Endometrial microvascular endothelial cells (primary cell): ENCODE results near the gene CAMP. TPM values are rescaled to one million over a fixed set of nuclear protein-coding genes. Genes with fewer than 3 reads are reported as not detected.

Experiments
- in situ Hi-C: cut with HindIII; loops from 2 replicates; pipeline ENCODE4 v1.10.0; 2017; ENCODE audit warnings: low sequenced_read_pairs, low pct_unique_long_range_greater_than_20kb; ENCODE audit errors: inconsistent ontology term
- total RNA-seq: library from RNA; depleted of rRNA; stranded (reverse); fragments of >200 nt; gene quantifications from one replicate; pipeline ENCODE4 v1.2.3, GENCODE V29; 2015; ENCODE audit errors: inconsistent ontology term

The CAMP gene, protein sequence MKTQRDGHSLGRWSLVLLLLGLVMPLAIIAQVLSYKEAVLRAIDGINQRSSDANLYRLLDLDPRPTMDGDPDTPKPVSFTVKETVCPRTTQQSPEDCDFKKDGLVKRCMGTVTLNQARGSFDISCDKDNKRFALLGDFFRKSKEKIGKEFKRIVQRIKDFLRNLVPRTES
- total RNA-seq: not detected

DNA sequence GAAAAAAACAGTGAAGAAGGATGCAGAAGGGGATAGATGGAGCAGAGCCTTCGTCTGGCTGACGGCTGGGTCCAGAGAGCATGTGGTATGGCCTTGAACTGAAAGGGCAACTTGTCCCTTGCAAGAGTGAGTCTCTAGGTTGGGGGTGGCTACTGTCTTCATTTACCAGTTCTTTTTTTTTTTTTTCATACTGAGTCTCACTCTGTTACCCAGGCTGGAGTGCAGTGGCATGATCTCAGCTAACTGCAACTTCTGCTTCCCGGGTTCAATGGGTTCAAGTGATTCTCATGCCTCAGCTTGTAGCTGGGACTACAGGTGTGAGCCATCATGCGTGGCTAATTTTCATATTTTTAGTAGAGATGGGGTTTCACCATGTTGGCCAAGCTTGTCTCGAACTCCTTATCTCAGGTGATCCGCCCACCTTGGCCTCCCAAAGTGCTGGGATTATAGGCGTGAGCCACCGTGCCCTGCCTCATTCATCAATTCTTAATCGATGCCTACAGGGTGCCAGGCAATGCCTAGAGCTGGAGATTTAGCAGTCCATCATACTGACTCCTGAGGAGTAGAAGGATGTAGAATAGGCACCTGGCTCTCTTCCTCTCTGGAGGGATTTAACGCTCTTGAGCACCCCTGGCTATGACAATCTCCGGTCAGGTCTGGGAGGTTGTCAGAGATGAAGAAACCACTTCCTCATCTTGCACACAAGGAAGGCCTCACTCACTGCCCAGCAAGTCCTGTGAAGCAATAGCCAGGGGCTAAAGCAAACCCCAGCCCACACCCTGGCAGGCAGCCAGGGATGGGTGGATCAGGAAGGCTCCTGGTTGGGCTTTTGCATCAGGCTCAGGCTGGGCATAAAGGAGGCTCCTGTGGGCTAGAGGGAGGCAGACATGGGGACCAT is at the start of gene CAMP:
Gene CAMP (plus strand): TSS at position 880 of the 898 bp plus-strand sequence. CDS start 17 bp downstream, at position 897.
- in situ Hi-C loops: no loop called here

DNA sequence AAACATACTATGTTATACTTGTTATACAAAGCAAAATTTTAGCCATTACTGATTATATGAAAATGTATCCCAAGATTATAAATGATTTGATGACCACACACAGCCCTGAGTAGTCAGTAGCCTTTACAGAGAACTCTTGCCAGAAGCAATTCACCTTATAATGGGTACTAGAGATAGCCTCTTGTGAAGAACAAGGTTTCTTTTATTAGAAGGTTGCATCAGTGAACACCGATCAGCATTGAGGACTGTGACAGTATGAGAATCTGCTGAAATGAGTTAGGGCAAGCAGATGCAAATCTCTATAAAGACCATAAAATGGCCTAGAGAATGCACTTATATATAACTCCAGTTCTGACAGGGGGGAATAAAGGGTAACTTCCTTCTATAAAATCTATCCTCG is 45.2 kb upstream of the CAMP start:
- in situ Hi-C loops: no loop called here

DNA sequence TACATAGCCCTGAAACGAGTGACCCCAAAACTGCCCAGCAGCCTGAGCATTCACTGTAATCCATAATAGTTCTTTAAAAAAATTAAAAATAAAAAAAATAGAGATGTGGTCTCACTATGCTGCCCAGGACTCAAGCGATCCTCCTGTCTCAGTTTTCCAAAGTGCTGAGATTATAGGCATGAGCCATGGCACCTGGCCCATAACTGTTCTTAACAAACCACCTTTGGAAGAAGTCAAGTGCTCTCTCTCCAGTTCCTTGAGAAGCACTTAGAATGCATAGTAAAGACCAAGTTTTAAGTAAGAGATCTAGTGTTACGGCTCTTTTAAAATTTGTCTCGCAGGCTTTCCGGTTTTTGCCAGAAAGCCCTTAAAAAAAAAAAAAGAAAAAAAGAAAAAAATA is 43.3 kb upstream of the CAMP start:
- in situ Hi-C loops: no loop called here

DNA sequence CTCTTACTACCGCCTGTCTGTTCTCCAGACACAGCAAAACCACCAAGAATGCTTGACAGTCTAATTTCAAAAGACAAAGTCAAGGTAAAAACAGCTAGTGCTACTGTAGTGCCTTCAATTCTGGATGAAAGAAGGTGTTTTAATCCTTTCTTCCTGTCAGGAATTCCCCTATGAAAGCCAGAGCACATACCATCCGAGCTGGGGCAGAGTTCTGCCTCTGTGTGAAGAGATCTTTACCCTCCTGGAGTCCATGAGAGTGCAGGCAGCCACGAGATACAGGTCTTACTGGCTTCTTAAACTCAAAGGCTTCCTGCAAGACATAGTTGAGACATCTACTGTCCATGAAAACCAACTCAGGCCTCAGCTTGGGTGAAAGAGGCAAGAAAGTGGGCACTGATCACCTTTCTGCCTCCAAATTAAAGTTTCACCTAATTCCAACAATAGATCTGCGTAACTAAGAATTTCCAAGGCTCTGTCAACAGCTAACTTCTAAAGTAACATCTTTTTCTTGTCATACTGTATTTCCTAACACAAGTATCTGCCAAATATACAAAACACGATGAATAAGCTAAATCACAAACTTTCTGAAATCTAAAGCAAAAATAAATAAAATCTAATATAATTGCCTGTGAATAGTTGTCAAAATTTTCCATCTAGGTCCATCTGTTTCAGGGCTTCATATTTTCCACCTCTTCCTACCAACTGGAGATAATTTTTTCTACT is 42.6 kb upstream of the CAMP start:
- in situ Hi-C loops: no loop called here

DNA sequence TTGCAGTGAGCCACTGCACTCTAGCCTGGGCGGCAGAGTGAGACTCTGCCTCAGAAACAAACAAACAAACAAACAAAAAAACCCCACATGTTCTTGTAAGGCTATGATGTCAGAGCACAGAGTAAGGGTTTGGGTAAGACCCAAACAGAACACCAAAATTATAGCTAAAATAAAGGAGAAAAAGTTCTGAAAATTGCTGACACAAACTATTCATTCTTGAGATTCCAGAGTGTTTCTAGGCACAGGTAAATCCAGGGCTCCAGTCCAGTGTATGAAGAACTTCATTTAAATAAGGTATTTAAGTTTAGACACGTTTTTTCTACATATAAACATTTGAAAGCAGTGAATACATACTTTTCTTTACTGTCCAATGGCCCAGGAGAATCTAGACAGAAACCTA is 39.0 kb upstream of the CAMP start:
- in situ Hi-C loops: no loop called here

DNA sequence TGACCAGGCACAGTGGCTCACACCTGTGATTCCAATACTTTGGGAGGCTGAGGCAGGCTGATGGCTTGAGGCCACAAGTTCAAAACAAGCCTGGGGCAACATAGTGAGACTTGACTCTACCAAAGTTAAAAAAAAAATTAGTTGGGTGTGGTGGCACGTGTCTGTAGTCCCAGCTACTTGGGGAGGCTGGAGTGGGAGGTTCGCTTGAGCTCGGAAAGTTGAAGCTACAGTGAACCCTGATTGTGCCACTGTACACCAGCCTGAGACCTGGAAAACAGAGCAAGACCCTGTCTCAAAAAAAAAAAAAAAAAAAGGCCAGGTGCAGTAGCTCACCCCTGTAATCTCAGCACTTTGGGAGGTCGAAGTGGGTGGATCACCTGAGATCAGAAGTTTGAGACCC is 38.2 kb upstream of the CAMP start:
- in situ Hi-C loops: no loop called here

DNA sequence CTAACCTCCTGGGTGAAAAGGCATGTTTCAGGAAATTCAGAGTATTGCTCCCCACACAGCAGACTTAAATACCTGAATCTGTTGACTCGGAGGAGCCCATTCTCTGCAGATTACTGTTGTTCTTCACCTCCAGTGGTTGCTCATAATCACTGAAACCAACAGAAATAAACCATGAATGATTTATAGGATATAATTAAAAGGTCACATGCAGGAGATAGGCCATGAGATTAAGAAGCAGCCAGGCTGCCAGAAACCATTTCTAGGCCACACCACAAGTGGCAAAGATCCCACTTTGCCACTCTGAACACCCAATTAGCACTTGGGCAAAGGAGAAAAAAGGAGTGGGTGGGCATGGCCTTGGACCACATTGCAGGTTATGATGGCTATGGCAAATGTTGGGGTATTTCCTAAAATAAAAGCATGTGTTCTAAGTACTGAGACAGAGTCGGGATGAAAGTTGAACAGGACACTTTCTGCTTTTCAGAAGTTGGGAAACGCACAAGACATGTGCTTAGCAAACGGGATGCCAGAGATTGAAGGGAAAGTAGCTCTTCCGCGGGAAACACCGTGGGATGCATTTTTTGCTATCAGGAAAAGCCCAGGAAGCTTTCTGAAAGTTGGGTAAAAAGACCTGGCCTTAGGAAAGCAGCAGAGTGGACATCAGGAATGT is 36.5 kb upstream of the CAMP start:
- in situ Hi-C loops: no loop called here

DNA sequence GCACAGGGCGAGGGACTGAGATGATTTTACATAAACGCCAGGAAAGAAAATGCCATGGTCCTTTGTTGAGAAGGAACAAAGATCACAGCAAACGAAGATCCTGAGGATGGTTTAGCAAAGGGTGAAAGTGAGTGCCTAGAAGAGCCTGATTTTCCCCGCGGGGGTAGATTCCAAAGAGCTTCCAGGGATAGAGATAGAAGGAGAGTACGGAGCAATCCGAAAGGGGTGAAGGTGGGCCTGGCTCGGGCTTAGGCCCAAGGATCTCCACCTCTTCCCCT is 36.1 kb upstream of the CAMP start:
- in situ Hi-C loops: no loop called here

DNA sequence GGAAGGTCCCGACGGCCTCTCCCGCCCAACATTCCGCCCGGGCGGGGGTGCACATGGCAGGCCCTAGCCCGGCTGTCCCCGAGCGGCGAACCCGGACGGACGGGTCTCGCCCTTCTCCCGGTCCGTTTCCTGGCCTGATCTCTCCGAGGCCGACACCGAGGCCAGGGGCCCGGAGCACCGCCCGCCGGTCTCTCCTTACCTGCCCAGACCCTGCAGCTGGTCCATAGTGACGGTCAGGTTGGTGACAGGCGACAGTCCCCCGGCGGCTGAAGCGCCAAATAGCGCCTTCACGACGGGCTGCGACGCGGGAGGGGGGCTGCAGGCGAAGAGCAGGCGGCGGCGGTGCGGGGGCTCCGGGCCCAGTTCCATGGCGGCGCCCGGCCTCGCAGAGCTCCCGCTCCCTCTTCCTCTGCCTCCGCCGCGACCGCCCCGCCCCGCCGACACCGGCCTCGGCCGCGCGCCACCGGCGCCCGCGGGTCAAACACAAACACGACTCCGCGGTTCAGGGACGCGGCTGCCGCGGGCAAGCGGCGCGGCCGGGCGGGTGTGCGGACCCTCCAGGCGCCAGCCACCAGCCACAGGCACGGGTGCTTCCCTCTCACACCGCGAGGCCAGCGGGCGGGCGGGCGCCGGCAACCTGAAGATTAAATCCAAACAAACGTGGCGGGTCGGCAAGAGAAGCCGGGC is 35.6 kb upstream of the CAMP start:
- in situ Hi-C loops: no loop called here

DNA sequence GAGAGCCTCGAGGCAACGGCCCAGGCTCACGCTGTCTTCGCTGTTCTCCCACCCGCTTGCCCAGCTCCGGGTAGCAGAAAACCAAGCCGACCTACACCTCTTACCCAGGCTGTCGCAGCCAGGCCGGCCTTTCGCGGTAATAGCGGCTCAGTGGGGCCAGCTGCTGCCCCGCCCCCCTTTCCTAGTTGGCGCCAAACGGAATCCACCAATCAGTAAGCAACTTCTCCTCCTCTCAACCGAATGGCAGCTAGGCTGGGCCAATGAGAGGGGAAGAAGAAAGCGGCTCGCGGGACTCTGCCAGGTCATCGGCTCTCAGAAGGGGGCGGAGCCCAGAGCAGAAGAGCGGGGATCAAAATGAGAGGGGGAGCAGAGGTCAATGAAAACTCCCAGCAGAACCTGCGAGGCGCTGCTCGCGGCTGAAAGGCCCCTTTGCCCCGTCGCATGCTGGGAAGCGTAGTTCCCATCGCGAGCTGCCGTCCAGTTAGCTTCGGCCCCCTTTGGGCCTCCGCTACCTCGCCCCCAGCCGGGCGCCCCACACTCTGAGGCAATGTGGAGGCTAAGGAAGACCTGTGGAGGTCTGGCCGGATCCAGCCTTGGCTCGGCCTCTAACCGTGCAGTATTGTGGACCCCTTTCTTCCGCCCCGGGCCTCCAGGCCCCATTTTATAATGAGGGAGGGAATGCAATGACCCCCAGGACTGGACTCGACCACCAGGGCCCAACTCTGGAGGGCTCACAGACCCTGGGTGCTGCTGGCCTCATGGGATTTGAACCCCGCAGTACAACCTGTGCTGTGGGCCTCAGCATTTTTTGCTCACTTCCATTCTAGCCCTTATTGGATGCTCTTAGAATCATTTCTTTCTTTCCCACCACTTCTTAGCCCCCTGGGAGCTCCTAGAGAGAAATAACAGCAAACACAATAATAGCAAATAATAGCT is 34.8 kb upstream of the CAMP start, which contains the start of gene CDC25A:
Gene CDC25A (minus strand): TSS at position 152 of the 936 bp plus-strand sequence. CDS start 470 bp downstream, outside the sequence.
- in situ Hi-C loops: no loop called here

DNA sequence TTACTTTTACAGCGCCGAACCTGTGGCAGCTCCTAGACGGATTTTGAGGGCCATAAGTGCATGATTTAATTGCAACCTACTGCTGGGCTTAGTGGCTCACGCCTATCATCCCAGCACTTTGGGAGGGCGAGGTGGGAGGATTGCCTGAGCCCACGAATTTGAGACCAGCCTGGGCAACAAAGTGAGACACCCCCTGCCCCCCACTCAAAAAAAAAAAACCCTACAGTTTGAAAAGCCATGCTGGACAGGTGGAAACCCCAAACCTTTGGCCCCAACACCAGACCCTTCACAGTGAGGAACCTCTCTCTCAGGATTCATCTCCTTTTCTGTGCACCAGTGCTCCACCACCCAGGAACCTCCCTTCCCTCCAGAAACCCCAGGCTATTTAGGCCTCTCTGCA is 34.0 kb upstream of the CAMP start:
- in situ Hi-C loops: no loop called here

DNA sequence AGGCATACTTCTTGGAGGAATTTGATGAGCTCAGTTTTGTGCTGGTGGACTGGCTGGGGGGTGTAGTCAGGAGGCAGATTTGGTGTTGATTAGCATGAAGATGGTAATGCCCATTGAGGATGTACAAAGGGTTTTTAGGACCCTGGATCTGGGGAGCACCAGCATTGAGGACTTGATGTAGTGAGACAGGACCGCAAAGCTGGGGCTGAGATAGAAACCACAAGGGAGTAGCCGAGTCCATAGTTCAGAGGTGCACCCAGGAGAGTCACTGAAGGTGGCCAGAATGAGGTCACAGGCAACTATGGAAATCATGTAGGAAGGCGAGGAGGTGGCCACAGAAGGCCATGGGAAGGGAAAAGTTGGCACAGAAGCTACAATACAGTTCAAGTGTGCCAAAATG is 32.4 kb upstream of the CAMP start:
- in situ Hi-C loops: no loop called here

DNA sequence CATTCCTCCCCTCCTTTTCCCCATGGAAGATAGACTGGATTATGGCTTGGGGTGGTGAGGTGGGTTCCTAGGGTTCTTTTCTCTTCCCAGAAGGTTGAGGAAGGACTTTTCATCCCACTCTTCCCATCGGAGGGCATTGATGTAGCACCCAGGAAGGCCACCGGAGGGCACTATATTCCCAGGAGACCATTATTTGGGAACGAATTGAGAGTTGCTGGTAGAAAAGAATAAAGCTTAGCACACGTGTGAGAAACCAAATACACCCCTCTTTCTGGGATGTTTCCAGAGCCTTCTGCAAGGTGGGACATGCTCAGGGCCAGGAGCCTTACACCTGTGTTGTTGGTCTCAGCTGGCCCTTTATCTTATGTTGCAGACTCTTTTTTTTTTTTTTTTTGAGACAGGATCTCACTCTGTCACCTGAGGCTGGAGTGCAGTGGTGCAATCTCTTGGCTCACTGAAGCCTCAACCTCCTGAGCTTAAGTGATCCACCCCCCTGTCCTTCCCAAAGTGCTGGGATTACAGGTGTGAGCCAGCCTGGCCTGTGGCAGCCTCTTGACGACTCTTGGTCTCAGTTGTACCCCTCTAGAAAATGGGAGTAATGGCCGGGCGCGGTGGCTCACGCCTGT is 28.7 kb upstream of the CAMP start:
- in situ Hi-C loops: no loop called here

DNA sequence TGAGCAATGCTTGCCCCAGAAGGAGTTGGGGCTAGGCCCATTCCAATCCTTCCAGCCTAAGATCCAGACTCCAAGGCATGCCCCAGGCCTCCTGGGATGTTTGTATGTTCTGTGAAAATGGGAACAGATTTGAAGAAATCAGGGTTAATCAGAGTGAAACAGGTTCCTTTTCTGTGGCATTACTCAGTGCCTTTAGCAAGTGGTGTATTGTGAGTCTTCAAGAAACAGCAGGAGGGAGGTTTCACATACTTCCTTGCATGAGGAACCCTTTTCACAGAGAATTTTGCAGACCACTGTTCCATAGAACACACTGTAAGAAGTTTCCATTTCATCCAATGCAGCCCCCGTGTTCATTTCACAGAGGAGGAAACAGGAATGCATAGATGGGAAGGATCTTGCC is 26.7 kb upstream of the CAMP start:
- in situ Hi-C loops: no loop called here

DNA sequence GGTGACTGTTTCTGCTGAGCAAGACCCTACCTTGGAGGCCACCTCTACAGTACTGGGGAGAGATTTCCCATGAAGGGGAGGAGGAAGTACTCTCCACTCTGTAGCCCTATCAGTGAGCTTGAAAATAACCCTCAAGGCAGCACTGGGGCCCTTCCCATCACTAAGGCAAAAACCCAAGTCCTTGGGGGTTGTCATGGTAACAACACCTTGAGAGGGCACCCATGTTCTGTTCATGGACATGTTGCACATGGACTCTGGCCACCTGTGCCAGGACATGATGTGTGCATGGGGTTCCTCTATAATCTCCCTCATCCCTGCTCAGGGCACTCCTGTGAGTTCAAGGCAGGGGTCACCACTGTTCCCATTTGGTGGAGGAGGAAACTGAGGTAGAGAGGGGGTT is 24.2 kb upstream of the CAMP start:
- in situ Hi-C loops: no loop called here

DNA sequence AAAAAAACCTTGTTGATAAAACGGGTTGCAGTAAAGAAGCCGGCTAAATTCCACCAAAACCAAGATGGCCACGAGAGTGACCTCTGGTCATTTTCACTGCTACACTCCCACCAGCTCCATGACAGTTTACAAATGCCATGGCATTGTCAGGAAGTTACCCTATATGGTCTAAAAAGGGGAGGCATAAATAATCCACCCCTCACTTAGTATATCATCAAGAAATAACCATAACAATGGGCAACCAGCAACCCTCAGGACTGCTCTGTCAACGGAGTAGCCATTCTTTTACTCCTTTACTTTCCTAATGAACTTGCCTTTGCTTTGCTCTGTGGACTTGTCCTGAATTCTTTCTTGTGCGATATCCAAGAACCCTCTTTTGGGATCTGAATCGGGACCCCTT is 20.7 kb upstream of the CAMP start:
- in situ Hi-C loops: no loop called here

DNA sequence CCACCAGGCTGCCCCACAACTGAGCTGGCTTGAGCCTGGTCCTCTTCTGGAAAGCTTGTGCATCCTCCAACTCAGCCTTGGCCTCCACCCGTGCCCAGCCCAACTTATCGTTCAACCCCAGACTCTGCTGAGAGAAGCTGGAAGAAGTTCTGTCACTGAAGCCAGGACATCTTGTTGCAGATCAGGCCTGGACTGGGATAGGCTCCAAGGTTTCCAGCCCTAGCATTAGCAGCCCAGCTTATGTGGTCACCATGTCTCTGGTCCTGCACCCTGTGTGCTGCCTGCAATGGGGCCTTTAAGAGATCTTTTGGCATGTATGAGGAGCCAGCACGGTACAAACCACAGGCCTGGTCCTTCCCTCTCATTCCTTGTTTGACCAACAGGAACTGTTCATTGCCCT is 15.2 kb upstream of the CAMP start:
- in situ Hi-C loops: no loop called here

DNA sequence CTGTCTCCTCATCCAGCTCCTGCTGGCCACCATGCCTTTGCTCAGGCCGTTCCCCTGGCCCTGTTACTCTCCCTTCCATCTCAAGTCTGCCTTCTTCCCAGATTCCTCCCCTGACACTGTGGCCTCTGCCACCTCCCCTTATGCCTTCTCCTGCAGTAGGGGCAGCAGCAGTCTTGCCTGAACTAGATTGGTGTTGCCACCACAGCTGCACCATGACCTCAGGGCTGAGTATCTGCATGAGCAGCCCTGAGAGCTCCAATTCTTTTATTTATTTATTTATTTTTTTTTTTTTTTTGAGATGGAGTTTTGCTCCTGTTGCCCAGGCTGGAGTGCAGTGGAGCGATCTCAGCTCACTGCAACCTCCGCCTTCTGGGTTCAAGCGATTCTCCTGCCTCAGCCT is 13.8 kb upstream of the CAMP start:
- in situ Hi-C loops: no loop called here
